WTC11 (cell line): ENCODE data around the gene EIF3F. TPM values are rescaled to one million over a fixed set of nuclear protein-coding genes. Genes with fewer than 3 reads are reported as not detected.

Source experiments
- ATAC-seq: fragments of 200-7000 bp; cut with Tn5 transposase; 2 replicates; pipeline ENCODE4 v1.10.0; 2021; ENCODE audit warnings: mild to moderate bottlenecking, moderate library complexity
- CTCF ChIA-PET: fragments of 300-600 bp; sonication (Branson Sonifier 250); formaldehyde crosslinking; loops from one replicate; lab custom pipeline; 2021; ENCODE audit warnings: antibody characterized with exemption; lab: Charles Lee
- POLR2A ChIA-PET: fragments of 350-600 bp; sonication (Branson Sonifier 250); formaldehyde crosslinking; loops from one replicate; lab custom pipeline; 2021; ENCODE audit warnings: antibody characterized with exemption; lab: Charles Lee
- DNase-seq: peaks from one replicate; pipeline ENCODE4 v3.0.0; 2021; ENCODE audit warnings: low spot score
- H3K27ac Mint-ChIP-seq: 2 replicates; pipeline ENCODE4 v1.8.0; 2021; ENCODE audit warnings: mixed read lengths
- H3K27me3 Mint-ChIP-seq: 2 replicates; pipeline ENCODE4 v1.8.0; 2021; ENCODE audit warnings: low read depth, mild to moderate bottlenecking, moderate library complexity, mixed read lengths
- H3K36me3 Mint-ChIP-seq: 2 replicates; pipeline ENCODE4 v1.8.0; 2021; ENCODE audit warnings: mixed read lengths
- H3K4me1 Mint-ChIP-seq: 2 replicates; pipeline ENCODE4 v1.8.0; 2022; ENCODE audit warnings: mixed read lengths
- H3K4me3 Mint-ChIP-seq: 2 replicates; pipeline ENCODE4 v1.8.0; 2021; ENCODE audit warnings: mild to moderate bottlenecking, moderate library complexity, mixed read lengths
- H3K9me3 Mint-ChIP-seq: 2 replicates; pipeline ENCODE4 v1.8.0; 2021; ENCODE audit warnings: mixed read lengths
- AFF4 ChIP-seq: sonication (generic); formaldehyde crosslinking; IDR thresholded peaks from 2 replicates; pipeline ENCODE4 v1.8.1; 2023; ENCODE audit warnings: mild to moderate bottlenecking, missing genetic modification reagents, borderline replicate concordance
- CTCF ChIP-seq: fragments of 200-600 bp; IDR thresholded peaks from 2 replicates; pipeline ENCODE4 v1.8.0; 2022; ENCODE audit warnings: antibody characterized with exemption
- ETV6 ChIP-seq: sonication (generic); formaldehyde crosslinking; IDR thresholded peaks from 2 replicates; pipeline ENCODE4 v1.8.1; 2022; ENCODE audit warnings: mild to moderate bottlenecking, missing genetic modification reagents
- JUN ChIP-seq: sonication (generic); formaldehyde crosslinking; IDR thresholded peaks from 2 replicates; pipeline ENCODE4 v1.8.0; 2023; ENCODE audit warnings: mild to moderate bottlenecking, missing genetic modification reagents
- MLX ChIP-seq: sonication (generic); formaldehyde crosslinking; IDR thresholded peaks from 2 replicates; pipeline ENCODE4 v1.8.1; 2023; ENCODE audit warnings: mild to moderate bottlenecking, missing genetic modification reagents, moderate library complexity
- PRRX2 ChIP-seq: fragments of 250-450 bp; sonication (Bioruptor Pico); IDR thresholded peaks from 2 replicates; pipeline ENCODE4 v1.8.0; 2021; ENCODE audit warnings: mild to moderate bottlenecking
- TEAD1 ChIP-seq: sonication (generic); formaldehyde crosslinking; IDR thresholded peaks from 2 replicates; pipeline ENCODE4 v1.8.0; 2022; ENCODE audit warnings: mild to moderate bottlenecking, missing genetic modification reagents
- TEAD4 ChIP-seq: sonication (generic); formaldehyde crosslinking; IDR thresholded peaks from 2 replicates; pipeline ENCODE4 v1.8.0; 2022; ENCODE audit warnings: mild to moderate bottlenecking, missing genetic modification reagents
- USF2 ChIP-seq: sonication (generic); formaldehyde crosslinking; IDR thresholded peaks from 2 replicates; pipeline ENCODE4 v1.8.1; 2023; ENCODE audit warnings: mild to moderate bottlenecking, missing genetic modification reagents, moderate library complexity
- ZNF263 ChIP-seq: sonication (generic); formaldehyde crosslinking; IDR thresholded peaks from 2 replicates; pipeline ENCODE4 v1.8.1; 2022; ENCODE audit warnings: low read depth, mild to moderate bottlenecking, moderate library complexity, missing genetic modification reagents
- ZNF396 ChIP-seq: fragments of 250-450 bp; sonication (Bioruptor Pico); IDR thresholded peaks from 2 replicates; pipeline ENCODE4 v1.8.0; 2021; ENCODE audit warnings: mild to moderate bottlenecking, moderate library complexity, borderline replicate concordance
- ZNF416 ChIP-seq: fragments of 250-450 bp; sonication (Bioruptor Pico); IDR thresholded peaks from 2 replicates; pipeline ENCODE4 v1.9.0; 2021; ENCODE audit warnings: mild to moderate bottlenecking, inconsistent platforms
- ZNF423 ChIP-seq: fragments of 250-450 bp; sonication (Bioruptor Pico); IDR thresholded peaks from 2 replicates; pipeline ENCODE4 v2.1.2; 2022; ENCODE audit warnings: mild to moderate bottlenecking, moderate library complexity
- total RNA-seq: library from RNA; stranded (reverse); gene quantifications from 3 replicates; pipeline ENCODE4 v1.2.3, GENCODE V29; 2021
- TF ChIP-seq, protein P1 (sequence below): fragments of 250-450 bp; sonication (Bioruptor Pico); conservative IDR thresholded peaks from 2 replicates; pipeline ENCODE4 v1.9.0; 2021; ENCODE audit warnings: mild to moderate bottlenecking
- TF ChIP-seq, protein P2 (sequence below): sonication (generic); formaldehyde crosslinking; conservative IDR thresholded peaks from 2 replicates; pipeline ENCODE4 v1.8.1; 2023; ENCODE audit warnings: mild to moderate bottlenecking, low read depth, missing genetic modification reagents, moderate library complexity
- TF ChIP-seq, protein P3 (sequence below): fragments of 250-450 bp; sonication (Bioruptor Pico); IDR thresholded peaks from 2 replicates; pipeline ENCODE4 v1.8.0; 2021; ENCODE audit warnings: mild to moderate bottlenecking
- TF ChIP-seq, protein P4 (sequence below): fragments of 250-450 bp; sonication (Bioruptor Pico); IDR thresholded peaks from 2 replicates; pipeline ENCODE4 v1.9.0; 2021; ENCODE audit warnings: mild to moderate bottlenecking, borderline replicate concordance

The EIF3F gene
- total RNA-seq, 1 experiment from 2014 or later, result 356 TPM

- TF ChIP-seq AFF4 (no peak), JUN (CRISPR knock-in tag) (no peak), USF2 (CRISPR knock-in tag) (peak; percentile 97), TEAD1 (CRISPR knock-in tag) (peak; percentile 89; the same call in 1 of the 2 replicates), ETV6 (CRISPR knock-in tag) (peak; percentile 78)
- TF ChIP-seq, protein P1, sequence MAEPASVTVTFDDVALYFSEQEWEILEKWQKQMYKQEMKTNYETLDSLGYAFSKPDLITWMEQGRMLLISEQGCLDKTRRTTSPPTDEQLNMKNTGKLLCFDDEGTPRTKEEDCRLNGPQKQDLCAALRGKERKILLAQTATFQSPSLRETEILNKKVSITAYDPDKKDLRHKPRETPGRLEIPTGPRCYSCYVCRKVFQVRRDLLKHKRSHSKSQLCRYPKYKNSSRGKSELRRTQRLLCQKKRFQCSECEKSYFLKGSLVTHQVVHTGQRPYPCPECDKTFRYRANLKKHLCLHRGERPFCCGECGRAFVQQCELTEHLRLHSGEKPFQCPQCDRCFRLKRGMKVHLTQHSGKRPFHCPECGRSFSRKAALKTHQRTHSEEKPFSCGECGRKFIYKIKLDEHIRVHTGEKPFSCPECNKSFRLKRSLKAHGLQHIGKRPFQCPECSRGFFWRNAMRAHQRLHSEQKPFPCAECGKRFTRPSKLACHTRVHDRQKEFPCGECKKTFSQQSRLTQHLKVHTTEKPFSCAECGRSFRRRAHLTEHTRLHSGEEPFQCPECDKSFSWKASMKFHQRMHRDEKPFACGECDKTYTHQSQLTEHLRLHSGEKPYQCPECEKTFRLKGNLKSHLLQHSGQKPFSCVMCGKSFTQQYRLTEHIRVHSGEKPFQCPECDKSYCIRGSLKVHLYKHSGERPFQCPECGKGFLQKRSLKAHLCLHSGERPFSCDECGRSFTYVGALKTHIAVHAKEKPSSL (CRISPR knock-in tag), result no peak
Observed at GRCh38 chr11:7986768-7987559, at the start of gene EIF3F (continued).

GRCh38 chr11:7941146-7941545 lies 46.0 kb upstream of the EIF3F start:
- DNase-seq, result no peak
- ATAC-seq, result no peak
- Mint-ChIP-seq H3K36me3 (peaks cover 12% of the 10 kb centered on the region), H3K4me3 (no peak overlapping the region), H3K27me3 (no peaks in the 10 kb centered on the region), H3K27ac (no peak overlapping the region), H3K9me3 (peaks cover 25% of the 10 kb centered on the region), H3K4me1 (peaks cover 6% of the 10 kb centered on the region; the same call in 1 of the 2 replicates)
- ChIA-PET POLR2A (interaction anchor here (0.6 kb wide), 1 partner anchor 17 kb away, joined by 3 read pairs; no protein-coding TSS in a partner anchor), CTCF (no interaction called here)
- TF ChIP-seq ZNF416 (CRISPR knock-in tag) (no peak), PRRX2 (CRISPR knock-in tag) (no peak), MLX (CRISPR knock-in tag) (no peak), CTCF (no peak), ZNF396 (no peak), ZNF263 (CRISPR knock-in tag) (no peak), ZNF423 (CRISPR knock-in tag) (no peak), TEAD4 (no peak)
- TF ChIP-seq, protein P2, sequence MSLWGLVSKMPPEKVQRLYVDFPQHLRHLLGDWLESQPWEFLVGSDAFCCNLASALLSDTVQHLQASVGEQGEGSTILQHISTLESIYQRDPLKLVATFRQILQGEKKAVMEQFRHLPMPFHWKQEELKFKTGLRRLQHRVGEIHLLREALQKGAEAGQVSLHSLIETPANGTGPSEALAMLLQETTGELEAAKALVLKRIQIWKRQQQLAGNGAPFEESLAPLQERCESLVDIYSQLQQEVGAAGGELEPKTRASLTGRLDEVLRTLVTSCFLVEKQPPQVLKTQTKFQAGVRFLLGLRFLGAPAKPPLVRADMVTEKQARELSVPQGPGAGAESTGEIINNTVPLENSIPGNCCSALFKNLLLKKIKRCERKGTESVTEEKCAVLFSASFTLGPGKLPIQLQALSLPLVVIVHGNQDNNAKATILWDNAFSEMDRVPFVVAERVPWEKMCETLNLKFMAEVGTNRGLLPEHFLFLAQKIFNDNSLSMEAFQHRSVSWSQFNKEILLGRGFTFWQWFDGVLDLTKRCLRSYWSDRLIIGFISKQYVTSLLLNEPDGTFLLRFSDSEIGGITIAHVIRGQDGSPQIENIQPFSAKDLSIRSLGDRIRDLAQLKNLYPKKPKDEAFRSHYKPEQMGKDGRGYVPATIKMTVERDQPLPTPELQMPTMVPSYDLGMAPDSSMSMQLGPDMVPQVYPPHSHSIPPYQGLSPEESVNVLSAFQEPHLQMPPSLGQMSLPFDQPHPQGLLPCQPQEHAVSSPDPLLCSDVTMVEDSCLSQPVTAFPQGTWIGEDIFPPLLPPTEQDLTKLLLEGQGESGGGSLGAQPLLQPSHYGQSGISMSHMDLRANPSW (CRISPR knock-in tag), result no peak
- TF ChIP-seq, protein P3, sequence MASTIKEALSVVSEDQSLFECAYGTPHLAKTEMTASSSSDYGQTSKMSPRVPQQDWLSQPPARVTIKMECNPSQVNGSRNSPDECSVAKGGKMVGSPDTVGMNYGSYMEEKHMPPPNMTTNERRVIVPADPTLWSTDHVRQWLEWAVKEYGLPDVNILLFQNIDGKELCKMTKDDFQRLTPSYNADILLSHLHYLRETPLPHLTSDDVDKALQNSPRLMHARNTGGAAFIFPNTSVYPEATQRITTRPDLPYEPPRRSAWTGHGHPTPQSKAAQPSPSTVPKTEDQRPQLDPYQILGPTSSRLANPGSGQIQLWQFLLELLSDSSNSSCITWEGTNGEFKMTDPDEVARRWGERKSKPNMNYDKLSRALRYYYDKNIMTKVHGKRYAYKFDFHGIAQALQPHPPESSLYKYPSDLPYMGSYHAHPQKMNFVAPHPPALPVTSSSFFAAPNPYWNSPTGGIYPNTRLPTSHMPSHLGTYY (CRISPR knock-in tag), result no peak
- TF ChIP-seq, protein P4, sequence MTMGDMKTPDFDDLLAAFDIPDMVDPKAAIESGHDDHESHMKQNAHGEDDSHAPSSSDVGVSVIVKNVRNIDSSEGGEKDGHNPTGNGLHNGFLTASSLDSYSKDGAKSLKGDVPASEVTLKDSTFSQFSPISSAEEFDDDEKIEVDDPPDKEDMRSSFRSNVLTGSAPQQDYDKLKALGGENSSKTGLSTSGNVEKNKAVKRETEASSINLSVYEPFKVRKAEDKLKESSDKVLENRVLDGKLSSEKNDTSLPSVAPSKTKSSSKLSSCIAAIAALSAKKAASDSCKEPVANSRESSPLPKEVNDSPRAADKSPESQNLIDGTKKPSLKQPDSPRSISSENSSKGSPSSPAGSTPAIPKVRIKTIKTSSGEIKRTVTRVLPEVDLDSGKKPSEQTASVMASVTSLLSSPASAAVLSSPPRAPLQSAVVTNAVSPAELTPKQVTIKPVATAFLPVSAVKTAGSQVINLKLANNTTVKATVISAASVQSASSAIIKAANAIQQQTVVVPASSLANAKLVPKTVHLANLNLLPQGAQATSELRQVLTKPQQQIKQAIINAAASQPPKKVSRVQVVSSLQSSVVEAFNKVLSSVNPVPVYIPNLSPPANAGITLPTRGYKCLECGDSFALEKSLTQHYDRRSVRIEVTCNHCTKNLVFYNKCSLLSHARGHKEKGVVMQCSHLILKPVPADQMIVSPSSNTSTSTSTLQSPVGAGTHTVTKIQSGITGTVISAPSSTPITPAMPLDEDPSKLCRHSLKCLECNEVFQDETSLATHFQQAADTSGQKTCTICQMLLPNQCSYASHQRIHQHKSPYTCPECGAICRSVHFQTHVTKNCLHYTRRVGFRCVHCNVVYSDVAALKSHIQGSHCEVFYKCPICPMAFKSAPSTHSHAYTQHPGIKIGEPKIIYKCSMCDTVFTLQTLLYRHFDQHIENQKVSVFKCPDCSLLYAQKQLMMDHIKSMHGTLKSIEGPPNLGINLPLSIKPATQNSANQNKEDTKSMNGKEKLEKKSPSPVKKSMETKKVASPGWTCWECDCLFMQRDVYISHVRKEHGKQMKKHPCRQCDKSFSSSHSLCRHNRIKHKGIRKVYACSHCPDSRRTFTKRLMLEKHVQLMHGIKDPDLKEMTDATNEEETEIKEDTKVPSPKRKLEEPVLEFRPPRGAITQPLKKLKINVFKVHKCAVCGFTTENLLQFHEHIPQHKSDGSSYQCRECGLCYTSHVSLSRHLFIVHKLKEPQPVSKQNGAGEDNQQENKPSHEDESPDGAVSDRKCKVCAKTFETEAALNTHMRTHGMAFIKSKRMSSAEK (CRISPR knock-in tag), result no peak
